Measurements from ENCODE around the gene RASSF7.
A peak's percentile ranks its signal among the peaks of the same experiment; 100 is the strongest.

The RASSF7 gene

GRCh38 chr11:551596-551995, 9.2 kb upstream of the RASSF7 start:
- DNase-seq (ENCODE audit: low read depth): no peak

- no peak for DNase-seq (ENCODE audit: low read depth)
These were observed 7.4 kb upstream of the RASSF7 start for GRCh38 chr11:553083-553987.

- no peak for DNase-seq (ENCODE audit: low read depth)
These were observed 6.8 kb upstream of the RASSF7 start for GRCh38 chr11:553988-554340.

- DNase-seq (ENCODE audit: low read depth): peak; percentile 29
These were observed 6.1 kb upstream of the RASSF7 start for GRCh38 chr11:554428-555226.

GRCh38 chr11:555227-555779, 5.5 kb upstream of the RASSF7 start:
- DNase-seq (ENCODE audit: low read depth): no peak

GRCh38 chr11:555780-556661, 4.7 kb upstream of the RASSF7 start:
- no peak for DNase-seq (ENCODE audit: low read depth)

- DNase-seq (ENCODE audit: low read depth): no peak
These were observed 4.0 kb upstream of the RASSF7 start for GRCh38 chr11:556662-557256.

- no peak for DNase-seq (ENCODE audit: low read depth)
These were observed 3.2 kb upstream of the RASSF7 start for GRCh38 chr11:557328-558132.

GRCh38 chr11:558503-558902, 2.3 kb upstream of the RASSF7 start:
- no peak for DNase-seq (ENCODE audit: low read depth)

- DNase-seq (ENCODE audit: low read depth): no peak
These were observed 1.6 kb upstream of the RASSF7 start for GRCh38 chr11:559020-559620.

GRCh38 chr11:559712-560304, 962 bp upstream of the RASSF7 start:
- DNase-seq (ENCODE audit: low read depth): no peak

GRCh38 chr11:561148-562003, 606 bp downstream of the RASSF7 start:
- DNase-seq (ENCODE audit: low read depth): peak; percentile 11

GRCh38 chr11:562046-562645, 1.4 kb downstream of the RASSF7 start:
- no peak for DNase-seq (ENCODE audit: low read depth)

- no peak for DNase-seq (ENCODE audit: low read depth)
These were observed 2.5 kb downstream of the RASSF7 start for GRCh38 chr11:563066-563811.

GRCh38 chr11:563812-564578, 3.2 kb downstream of the RASSF7 start:
- DNase-seq (ENCODE audit: low read depth): no peak

GRCh38 chr11:565921-566509, 5.2 kb downstream of the RASSF7 start:
- no peak for DNase-seq (ENCODE audit: low read depth)

All from iris pigment epithelial cell (primary cell).